ENCODE results near the gene ARID5B. TPM values are rescaled to one million over a fixed set of nuclear protein-coding genes. Genes with fewer than 3 reads are reported as not detected.

Gene ARID5B
- total RNA-seq, 1 donor from 2014 or later, result 36.9 TPM

DNA sequence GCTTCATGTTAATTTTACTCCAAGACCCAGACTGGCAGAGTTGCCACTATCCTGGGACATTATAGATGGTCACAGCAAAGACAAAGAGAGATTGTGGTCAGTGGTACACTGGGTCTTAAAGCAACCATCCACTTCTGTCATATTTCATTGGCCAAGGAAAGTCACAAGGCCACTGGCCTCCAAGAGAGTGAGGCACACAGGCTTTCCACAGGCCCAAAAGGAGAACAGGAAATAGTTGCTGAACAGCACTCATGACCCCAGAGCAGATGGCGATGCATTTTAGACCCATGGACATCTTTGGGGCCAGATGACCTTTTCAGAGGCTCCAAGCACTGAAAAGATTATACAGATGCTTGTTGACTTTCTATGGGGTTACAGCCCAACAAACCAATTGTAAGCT lies 97.4 kb downstream of the ARID5B start:
- no peaks in the 10 kb centered on the region for H3K27me3 Mint-ChIP-seq
- peaks cover 32% of the 10 kb centered on the region for H3K4me1 Mint-ChIP-seq (ENCODE audit: unreplicated experiment)
- TF ChIP-seq CTCF (conservative IDR thresholded peaks at IDR 0.05), result no peak
- peaks cover 6% of the 10 kb centered on the region for H3K9me3 Mint-ChIP-seq
- DNase-seq (ENCODE audit: extremely low spot score, unreplicated experiment), result no peak
- no peak overlapping the region for H3K4me3 Mint-ChIP-seq
- H3K36me3 Mint-ChIP-seq, result peaks cover 31% of the 10 kb centered on the region
- H3K27ac Mint-ChIP-seq, result no peak overlapping the region

- TF ChIP-seq CTCF (conservative IDR thresholded peaks at IDR 0.05), result no peak
These were observed 98.6 kb downstream of the ARID5B start for GRCh38 chr10:62000037-62000603.

GRCh38 chr10:62000726-62001125 lies 99.2 kb downstream of the ARID5B start:
- Mint-ChIP-seq H3K36me3 (peaks cover 42% of the 10 kb centered on the region), H3K4me3 (no peak overlapping the region), H3K27me3 (no peaks in the 10 kb centered on the region), H3K27ac (no peak overlapping the region), H3K4me1 (ENCODE audit: unreplicated experiment) (peaks cover 26% of the 10 kb centered on the region), H3K9me3 (peaks cover 6% of the 10 kb centered on the region)
- DNase-seq (ENCODE audit: extremely low spot score, unreplicated experiment), result no peak
- no peak for TF ChIP-seq CTCF (conservative IDR thresholded peaks at IDR 0.05)

More at GRCh38 chr10:62000037-62000603, 98.6 kb downstream of the ARID5B start:
- H3K4me1 Mint-ChIP-seq (ENCODE audit: unreplicated experiment), result peaks cover 26% of the 10 kb centered on the region
- no peak overlapping the region for H3K4me3 Mint-ChIP-seq
- H3K27ac Mint-ChIP-seq, result no peak overlapping the region
- H3K9me3 Mint-ChIP-seq, result peaks cover 6% of the 10 kb centered on the region
- no peaks in the 10 kb centered on the region for H3K27me3 Mint-ChIP-seq
- no peak for DNase-seq (ENCODE audit: extremely low spot score, unreplicated experiment)
- H3K36me3 Mint-ChIP-seq, result peaks cover 36% of the 10 kb centered on the region

DNA sequence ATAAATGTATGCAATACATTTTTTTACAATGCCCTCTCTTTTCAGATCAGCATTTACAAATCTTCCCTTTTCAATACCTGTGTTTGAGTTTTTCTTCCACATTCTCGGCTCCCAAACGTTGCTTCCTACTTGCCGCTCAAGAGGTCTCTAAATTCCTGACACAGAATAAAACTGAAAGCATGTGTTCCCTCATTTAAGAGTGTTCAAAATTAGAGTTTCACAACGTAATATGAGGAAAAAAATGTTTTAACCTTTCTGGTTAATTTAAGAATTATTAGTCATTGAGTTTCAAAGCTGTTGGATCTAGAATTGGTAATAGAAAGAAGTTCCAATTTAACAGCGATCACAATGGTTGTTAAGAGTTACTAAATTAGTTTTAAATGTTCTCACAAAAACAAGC lies 100.4 kb downstream of the ARID5B start:
- Mint-ChIP-seq H3K4me3 (no peak overlapping the region), H3K27ac (no peak overlapping the region), H3K9me3 (peaks cover 6% of the 10 kb centered on the region), H3K4me1 (ENCODE audit: unreplicated experiment) (peaks cover 26% of the 10 kb centered on the region), H3K36me3 (peaks cover 47% of the 10 kb centered on the region), H3K27me3 (no peaks in the 10 kb centered on the region)
- TF ChIP-seq CTCF (conservative IDR thresholded peaks at IDR 0.05), result no peak
- no peak for DNase-seq (ENCODE audit: extremely low spot score, unreplicated experiment)

DNA sequence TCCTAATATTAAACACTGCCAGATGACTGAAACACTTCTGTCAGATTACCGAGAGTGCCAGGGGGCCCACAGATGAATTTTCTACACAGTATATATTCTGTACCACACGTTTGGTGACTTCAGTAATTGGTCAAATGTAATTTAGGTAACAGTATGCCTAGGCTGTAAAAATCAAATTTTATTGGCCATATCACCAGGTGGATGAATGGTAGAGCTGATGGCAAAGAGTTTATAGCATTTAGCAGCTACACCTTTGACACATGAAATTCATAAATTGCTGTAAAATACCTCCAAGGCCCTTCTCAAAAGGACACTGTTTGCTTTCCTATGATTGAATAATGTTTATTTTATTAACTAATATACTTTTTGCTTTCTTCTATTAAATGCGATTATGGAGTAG lies 101.3 kb downstream of the ARID5B start:
- Mint-ChIP-seq H3K4me1 (ENCODE audit: unreplicated experiment) (peaks cover 20% of the 10 kb centered on the region), H3K36me3 (peaks cover 46% of the 10 kb centered on the region)

More for the DNA sequence above, 101.3 kb downstream of the ARID5B start:
- Mint-ChIP-seq H3K27me3 (no peaks in the 10 kb centered on the region), H3K9me3 (peaks cover 6% of the 10 kb centered on the region), H3K4me3 (no peak overlapping the region), H3K27ac (no peak overlapping the region)
- DNase-seq (ENCODE audit: extremely low spot score, unreplicated experiment), result no peak
- TF ChIP-seq CTCF (conservative IDR thresholded peaks at IDR 0.05), result no peak
